GM23338 (cell line): ENCODE measurements around the gene LAYN. TPM values are rescaled to one million over a fixed set of nuclear protein-coding genes. Genes with fewer than 3 reads are reported as not detected.

Experiments used
- ATAC-seq: fragments of 200-7000 bp; cut with Tn5 transposase; 3 replicates; pipeline ENCODE4 v1.9.1; 2020
- DNase-seq: peaks from one replicate; pipeline ENCODE4 v3.0.0-alpha.2; 2015; ENCODE audit warnings: low spot score
- H2AFZ ChIP-seq: fragments of 200-600 bp; sonication (generic); 2 replicates; pipeline ENCODE4 v1.8.0; 2016; ENCODE audit warnings: antibody characterized with exemption, mild to moderate bottlenecking, moderate library complexity
- H3F3A ChIP-seq: fragments of 200-600 bp; sonication (generic); replicated peaks from 2 replicates; pipeline ENCODE4 v1.8.0; 2017; ENCODE audit warnings: antibody characterized with exemption, mixed run types, low read depth
- H3K27ac ChIP-seq: fragments of 200-600 bp; sonication (generic); 2 replicates; pipeline ENCODE4 v1.6.1; 2016; ENCODE audit warnings: low read depth
- H3K27me3 ChIP-seq: fragments of 200-600 bp; sonication (generic); 2 replicates; pipeline ENCODE4 v1.8.0; 2016; ENCODE audit warnings: mild to moderate bottlenecking, mixed run types, moderate library complexity; ENCODE audit not compliant: insufficient read depth
- H3K36me3 ChIP-seq: fragments of 200-600 bp; sonication (generic); 2 replicates; pipeline ENCODE4 v1.8.0; 2016; ENCODE audit warnings: mild to moderate bottlenecking; ENCODE audit not compliant: insufficient read depth
- H3K4me1 ChIP-seq: fragments of 200-600 bp; sonication (generic); 2 replicates; pipeline ENCODE4 v1.8.0; 2016; ENCODE audit warnings: mild to moderate bottlenecking, moderate library complexity; ENCODE audit not compliant: insufficient read depth
- H3K4me2 ChIP-seq: fragments of 200-600 bp; sonication (generic); 2 replicates; pipeline ENCODE4 v1.7.1; 2017; ENCODE audit warnings: mixed run types
- H3K4me3 ChIP-seq: fragments of 200-600 bp; sonication (generic); 2 replicates; pipeline ENCODE4 v1.6.1; 2016; ENCODE audit warnings: mixed run types
- H3K79me2 ChIP-seq: fragments of 200-600 bp; sonication (generic); replicated peaks from 2 replicates; pipeline ENCODE4 v1.8.0; 2017; ENCODE audit warnings: mild to moderate bottlenecking; ENCODE audit not compliant: insufficient read depth
- H3K9me2 ChIP-seq: fragments of 200-600 bp; sonication (generic); 2 replicates; pipeline ENCODE4 v1.8.0; 2017; ENCODE audit not compliant: insufficient read depth
- H4K20me1 ChIP-seq: fragments of 200-600 bp; sonication (generic); replicated peaks from 2 replicates; pipeline ENCODE4 v1.8.0; 2017; ENCODE audit warnings: mild to moderate bottlenecking; ENCODE audit not compliant: insufficient read depth
- H3K27ac Mint-ChIP-seq: 2 replicates; pipeline ENCODE4 v1.8.0; 2020; ENCODE audit warnings: inconsistent platforms, mild to moderate bottlenecking, moderate library complexity, mixed read lengths
- H3K27me3 Mint-ChIP-seq: 3 replicates; pipeline ENCODE4 v1.8.0; 2022; ENCODE audit warnings: low read depth, mild to moderate bottlenecking, moderate library complexity, mixed read lengths, inconsistent platforms; ENCODE audit not compliant: insufficient read depth, poor library complexity
- H3K36me3 Mint-ChIP-seq: 3 replicates; pipeline ENCODE4 v1.8.0; 2021; ENCODE audit warnings: low read depth, mild to moderate bottlenecking, inconsistent platforms, moderate library complexity, mixed read lengths
- H3K4me1 Mint-ChIP-seq: 3 replicates; pipeline ENCODE4 v1.8.0; 2020; ENCODE audit warnings: mild to moderate bottlenecking, inconsistent platforms, mixed read lengths
- H3K4me3 Mint-ChIP-seq: 3 replicates; pipeline ENCODE4 v1.8.0; 2021; ENCODE audit warnings: moderate library complexity, mild to moderate bottlenecking, inconsistent platforms, mixed read lengths
- H3K9me3 Mint-ChIP-seq: 3 replicates; pipeline ENCODE4 v1.8.0; 2020; ENCODE audit warnings: moderate library complexity, mild to moderate bottlenecking, inconsistent platforms, mixed read lengths
- CREB1 ChIP-seq: fragments of 250-450 bp; sonication (Bioruptor Pico); IDR thresholded peaks from 2 replicates; pipeline ENCODE4 v1.5.0; 2020; ENCODE audit warnings: low read depth, mild to moderate bottlenecking, moderate library complexity
- EZH2phosphoT487 ChIP-seq: fragments of 200-600 bp; sonication (generic); IDR thresholded peaks from one replicate; pipeline ENCODE4 v1.8.1; 2018; ENCODE audit warnings: antibody characterized with exemption; ENCODE audit not compliant: unreplicated experiment
- JUNB ChIP-seq: IDR thresholded peaks from one replicate; pipeline ENCODE4 v1.6.1; 2016; ENCODE audit warnings: antibody characterized with exemption; ENCODE audit not compliant: unreplicated experiment
- NANOG ChIP-seq: IDR thresholded peaks from 2 replicates; pipeline ENCODE4 v1.6.1; 2016; ENCODE audit warnings: antibody characterized with exemption, borderline replicate concordance
- POLR2AphosphoS5 ChIP-seq: IDR thresholded peaks from 2 replicates; pipeline ENCODE4 v1.6.1; 2016; ENCODE audit warnings: antibody characterized with exemption, low read depth
- STAT1 ChIP-seq: IDR thresholded peaks from one replicate; pipeline ENCODE4 v1.6.1; 2016; ENCODE audit warnings: antibody characterized with exemption; ENCODE audit not compliant: unreplicated experiment
- ZNF114 ChIP-seq: fragments of 250-450 bp; sonication (Bioruptor Pico); IDR thresholded peaks from 2 replicates; pipeline ENCODE4 v1.5.0; 2020; ENCODE audit warnings: mild to moderate bottlenecking, moderate library complexity
- ZNF331 ChIP-seq: fragments of 250-450 bp; sonication (Bioruptor Pico); IDR thresholded peaks from 2 replicates; pipeline ENCODE4 v1.5.0; 2020; ENCODE audit warnings: low read depth, mild to moderate bottlenecking, moderate library complexity
- polyA plus RNA-seq: library from polyadenylated mRNA; unstranded; fragments of >200 nt; fragmentation: Nextera tagmentation; extraction: Ambion mirVana; gene quantifications from 2 replicates; pipeline ENCODE4 v1.2.1, GENCODE V29; 2016
- total RNA-seq: library from RNA; depleted of rRNA; stranded (reverse); fragments of >200 nt; shearing (Covaris generic); gene quantifications from 2 replicates; pipeline ENCODE4 v1.2.3, GENCODE V29; 2014
- TF ChIP-seq, protein P1 (sequence below): fragments of 250-450 bp; sonication (Bioruptor Pico); IDR thresholded peaks from 2 replicates; pipeline ENCODE4 v1.5.0; 2020; ENCODE audit warnings: mild to moderate bottlenecking, moderate library complexity
- TF ChIP-seq, protein P2 (sequence below): IDR thresholded peaks from one replicate; pipeline ENCODE4 v1.6.1; 2018; ENCODE audit warnings: antibody characterized with exemption; ENCODE audit not compliant: unreplicated experiment
- TF ChIP-seq, protein P3 (sequence below): IDR thresholded peaks from 2 replicates; pipeline ENCODE4 v1.6.1; 2016; ENCODE audit warnings: antibody characterized with exemption

The LAYN gene
- total and polyA plus RNA-seq, 2 experiments from 2014 or later = 6.8 to 7.9 TPM

DNA sequence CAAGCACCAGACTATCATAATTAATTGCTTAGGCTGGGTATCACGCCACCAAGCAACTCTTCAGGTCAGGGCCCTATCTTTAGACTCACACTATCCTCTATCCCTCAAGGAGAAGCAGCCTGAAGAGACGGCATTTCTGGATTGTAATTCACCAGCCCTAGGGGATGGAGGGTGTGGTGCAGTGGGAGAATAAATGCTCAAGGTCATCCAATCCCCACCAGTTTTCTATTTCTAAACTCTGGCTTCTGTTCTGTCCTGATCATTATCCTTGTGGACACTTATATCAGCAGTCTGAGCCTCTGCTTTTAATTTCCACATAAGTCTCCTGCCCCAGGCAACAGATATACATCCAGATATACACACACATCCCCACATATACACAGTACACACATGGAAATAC is 48.6 kb downstream of the LAYN start:
- ATAC-seq (no peak), DNase-seq (no peak)
- no peak overlapping the region for H3K27ac Mint-ChIP-seq
- Histone ChIP-seq H3K4me1 (peaks cover 2% of the 10 kb centered on the region; the same call in 1 of the 2 replicates), H3K27ac (no peak overlapping the region), H2AFZ (no peak overlapping the region), H3K79me2 (no peaks in the 10 kb centered on the region), H4K20me1 (no peaks in the 10 kb centered on the region), H3K4me3 (no peak overlapping the region), H3K27me3 (no peaks in the 10 kb centered on the region), H3K4me2 (no peak overlapping the region), H3F3A (no peaks in the 10 kb centered on the region), H3K36me3 (no peaks in the 10 kb centered on the region), H3K9me2 (no peaks in the 10 kb centered on the region)
- H3K4me3 Mint-ChIP-seq = no peak overlapping the region
- H3K9me3 Mint-ChIP-seq = no peaks in the 10 kb centered on the region; the same call in 2 of the 3 replicates
- H3K27me3 Mint-ChIP-seq = no peaks in the 10 kb centered on the region
- H3K4me1 Mint-ChIP-seq = peaks cover 6% of the 10 kb centered on the region
- TF ChIP-seq ZNF114 (CRISPR knock-in tag) = no peak
- TF ChIP-seq JUNB = no peak
- TF ChIP-seq STAT1 = no peak
- TF ChIP-seq POLR2AphosphoS5 = no peak
- no peak for TF ChIP-seq ZNF331
- TF ChIP-seq NANOG = no peak
- no peak for TF ChIP-seq EZH2phosphoT487
- TF ChIP-seq CREB1 (CRISPR knock-in tag) = no peak
- TF ChIP-seq, protein P1, sequence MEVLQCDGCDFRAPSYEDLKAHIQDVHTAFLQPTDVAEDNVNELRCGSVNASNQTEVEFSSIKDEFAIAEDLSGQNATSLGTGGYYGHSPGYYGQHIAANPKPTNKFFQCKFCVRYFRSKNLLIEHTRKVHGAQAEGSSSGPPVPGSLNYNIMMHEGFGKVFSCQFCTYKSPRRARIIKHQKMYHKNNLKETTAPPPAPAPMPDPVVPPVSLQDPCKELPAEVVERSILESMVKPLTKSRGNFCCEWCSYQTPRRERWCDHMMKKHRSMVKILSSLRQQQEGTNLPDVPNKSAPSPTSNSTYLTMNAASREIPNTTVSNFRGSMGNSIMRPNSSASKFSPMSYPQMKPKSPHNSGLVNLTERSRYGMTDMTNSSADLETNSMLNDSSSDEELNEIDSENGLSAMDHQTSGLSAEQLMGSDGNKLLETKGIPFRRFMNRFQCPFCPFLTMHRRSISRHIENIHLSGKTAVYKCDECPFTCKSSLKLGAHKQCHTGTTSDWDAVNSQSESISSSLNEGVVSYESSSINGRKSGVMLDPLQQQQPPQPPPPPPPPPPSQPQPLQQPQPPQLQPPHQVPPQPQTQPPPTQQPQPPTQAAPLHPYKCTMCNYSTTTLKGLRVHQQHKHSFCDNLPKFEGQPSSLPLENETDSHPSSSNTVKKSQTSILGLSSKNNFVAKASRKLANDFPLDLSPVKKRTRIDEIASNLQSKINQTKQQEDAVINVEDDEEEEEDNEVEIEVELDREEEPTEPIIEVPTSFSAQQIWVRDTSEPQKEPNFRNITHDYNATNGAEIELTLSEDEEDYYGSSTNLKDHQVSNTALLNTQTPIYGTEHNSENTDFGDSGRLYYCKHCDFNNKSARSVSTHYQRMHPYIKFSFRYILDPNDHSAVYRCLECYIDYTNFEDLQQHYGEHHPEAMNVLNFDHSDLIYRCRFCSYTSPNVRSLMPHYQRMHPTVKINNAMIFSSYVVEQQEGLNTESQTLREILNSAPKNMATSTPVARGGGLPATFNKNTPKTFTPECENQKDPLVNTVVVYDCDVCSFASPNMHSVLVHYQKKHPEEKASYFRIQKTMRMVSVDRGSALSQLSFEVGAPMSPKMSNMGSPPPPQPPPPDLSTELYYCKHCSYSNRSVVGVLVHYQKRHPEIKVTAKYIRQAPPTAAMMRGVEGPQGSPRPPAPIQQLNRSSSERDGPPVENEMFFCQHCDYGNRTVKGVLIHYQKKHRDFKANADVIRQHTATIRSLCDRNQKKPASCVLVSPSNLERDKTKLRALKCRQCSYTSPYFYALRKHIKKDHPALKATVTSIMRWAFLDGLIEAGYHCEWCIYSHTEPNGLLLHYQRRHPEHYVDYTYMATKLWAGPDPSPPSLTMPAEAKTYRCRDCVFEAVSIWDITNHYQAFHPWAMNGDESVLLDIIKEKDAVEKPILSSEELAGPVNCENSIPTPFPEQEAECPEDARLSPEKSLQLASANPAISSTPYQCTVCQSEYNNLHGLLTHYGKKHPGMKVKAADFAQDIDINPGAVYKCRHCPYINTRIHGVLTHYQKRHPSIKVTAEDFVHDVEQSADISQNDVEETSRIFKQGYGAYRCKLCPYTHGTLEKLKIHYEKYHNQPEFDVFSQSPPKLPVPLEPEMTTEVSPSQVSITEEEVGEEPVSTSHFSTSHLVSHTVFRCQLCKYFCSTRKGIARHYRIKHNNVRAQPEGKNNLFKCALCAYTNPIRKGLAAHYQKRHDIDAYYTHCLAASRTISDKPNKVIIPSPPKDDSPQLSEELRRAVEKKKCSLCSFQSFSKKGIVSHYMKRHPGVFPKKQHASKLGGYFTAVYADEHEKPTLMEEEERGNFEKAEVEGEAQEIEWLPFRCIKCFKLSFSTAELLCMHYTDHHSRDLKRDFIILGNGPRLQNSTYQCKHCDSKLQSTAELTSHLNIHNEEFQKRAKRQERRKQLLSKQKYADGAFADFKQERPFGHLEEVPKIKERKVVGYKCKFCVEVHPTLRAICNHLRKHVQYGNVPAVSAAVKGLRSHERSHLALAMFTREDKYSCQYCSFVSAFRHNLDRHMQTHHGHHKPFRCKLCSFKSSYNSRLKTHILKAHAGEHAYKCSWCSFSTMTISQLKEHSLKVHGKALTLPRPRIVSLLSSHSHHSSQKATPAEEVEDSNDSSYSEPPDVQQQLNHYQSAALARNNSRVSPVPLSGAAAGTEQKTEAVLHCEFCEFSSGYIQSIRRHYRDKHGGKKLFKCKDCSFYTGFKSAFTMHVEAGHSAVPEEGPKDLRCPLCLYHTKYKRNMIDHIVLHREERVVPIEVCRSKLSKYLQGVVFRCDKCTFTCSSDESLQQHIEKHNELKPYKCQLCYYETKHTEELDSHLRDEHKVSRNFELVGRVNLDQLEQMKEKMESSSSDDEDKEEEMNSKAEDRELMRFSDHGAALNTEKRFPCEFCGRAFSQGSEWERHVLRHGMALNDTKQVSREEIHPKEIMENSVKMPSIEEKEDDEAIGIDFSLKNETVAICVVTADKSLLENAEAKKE (CRISPR knock-in tag) = no peak
- TF ChIP-seq, protein P2, sequence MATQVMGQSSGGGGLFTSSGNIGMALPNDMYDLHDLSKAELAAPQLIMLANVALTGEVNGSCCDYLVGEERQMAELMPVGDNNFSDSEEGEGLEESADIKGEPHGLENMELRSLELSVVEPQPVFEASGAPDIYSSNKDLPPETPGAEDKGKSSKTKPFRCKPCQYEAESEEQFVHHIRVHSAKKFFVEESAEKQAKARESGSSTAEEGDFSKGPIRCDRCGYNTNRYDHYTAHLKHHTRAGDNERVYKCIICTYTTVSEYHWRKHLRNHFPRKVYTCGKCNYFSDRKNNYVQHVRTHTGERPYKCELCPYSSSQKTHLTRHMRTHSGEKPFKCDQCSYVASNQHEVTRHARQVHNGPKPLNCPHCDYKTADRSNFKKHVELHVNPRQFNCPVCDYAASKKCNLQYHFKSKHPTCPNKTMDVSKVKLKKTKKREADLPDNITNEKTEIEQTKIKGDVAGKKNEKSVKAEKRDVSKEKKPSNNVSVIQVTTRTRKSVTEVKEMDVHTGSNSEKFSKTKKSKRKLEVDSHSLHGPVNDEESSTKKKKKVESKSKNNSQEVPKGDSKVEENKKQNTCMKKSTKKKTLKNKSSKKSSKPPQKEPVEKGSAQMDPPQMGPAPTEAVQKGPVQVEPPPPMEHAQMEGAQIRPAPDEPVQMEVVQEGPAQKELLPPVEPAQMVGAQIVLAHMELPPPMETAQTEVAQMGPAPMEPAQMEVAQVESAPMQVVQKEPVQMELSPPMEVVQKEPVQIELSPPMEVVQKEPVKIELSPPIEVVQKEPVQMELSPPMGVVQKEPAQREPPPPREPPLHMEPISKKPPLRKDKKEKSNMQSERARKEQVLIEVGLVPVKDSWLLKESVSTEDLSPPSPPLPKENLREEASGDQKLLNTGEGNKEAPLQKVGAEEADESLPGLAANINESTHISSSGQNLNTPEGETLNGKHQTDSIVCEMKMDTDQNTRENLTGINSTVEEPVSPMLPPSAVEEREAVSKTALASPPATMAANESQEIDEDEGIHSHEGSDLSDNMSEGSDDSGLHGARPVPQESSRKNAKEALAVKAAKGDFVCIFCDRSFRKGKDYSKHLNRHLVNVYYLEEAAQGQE = no peak
- TF ChIP-seq, protein P3, sequence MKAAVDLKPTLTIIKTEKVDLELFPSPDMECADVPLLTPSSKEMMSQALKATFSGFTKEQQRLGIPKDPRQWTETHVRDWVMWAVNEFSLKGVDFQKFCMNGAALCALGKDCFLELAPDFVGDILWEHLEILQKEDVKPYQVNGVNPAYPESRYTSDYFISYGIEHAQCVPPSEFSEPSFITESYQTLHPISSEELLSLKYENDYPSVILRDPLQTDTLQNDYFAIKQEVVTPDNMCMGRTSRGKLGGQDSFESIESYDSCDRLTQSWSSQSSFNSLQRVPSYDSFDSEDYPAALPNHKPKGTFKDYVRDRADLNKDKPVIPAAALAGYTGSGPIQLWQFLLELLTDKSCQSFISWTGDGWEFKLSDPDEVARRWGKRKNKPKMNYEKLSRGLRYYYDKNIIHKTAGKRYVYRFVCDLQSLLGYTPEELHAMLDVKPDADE = no peak
- no peaks in the 10 kb centered on the region for H3K36me3 Mint-ChIP-seq
